MM.1S (cell line): ENCODE measurements around the gene AKR7A3.

Source experiments
- CTCF ChIP-seq: fragments of 300-600 bp; sonication (generic); IDR thresholded peaks from 2 replicates; pipeline ENCODE4 v1.5.1; 2016; ENCODE audit warnings: antibody characterized with exemption, low read length, mixed read lengths
- EZH2 ChIP-seq: fragments of 300-600 bp; sonication (generic); optimal IDR thresholded peaks from 2 replicates; pipeline ENCODE3; 2017; ENCODE audit warnings: low read depth, mild to moderate bottlenecking, antibody characterized with exemption, low read length, mixed read lengths

- TF ChIP-seq CTCF (no peak), EZH2 (no peak)
Measured at GRCh38 chr1:19234224-19234623, 54.3 kb downstream of the AKR7A3 start.
